HEK293T (cell line): ENCODE measurements around the gene RNF26.
A peak's percentile ranks its signal among the peaks of the same experiment; 100 is the strongest.
"Not testable (repeated sequence)": the region's sequence is repeated elsewhere in the genome, so short reads cannot be mapped to it uniquely, and the experiment has no call there.

Experiments
- CTCF ChIA-PET: fragments of 350-600 bp; formaldehyde crosslinking; extraction: SDS; loops from one replicate; lab custom pipeline; 2021; ENCODE audit warnings: antibody characterized with exemption, inconsistent platforms; lab: Yijun Ruan, JAX
- POLR2A ChIA-PET: fragments of 350-600 bp; formaldehyde crosslinking; extraction: SDS; loops from one replicate; lab custom pipeline; 2020; ENCODE audit warnings: antibody characterized with exemption, inconsistent platforms; lab: Yijun Ruan, JAX
- DNase-seq: peaks from one replicate; pipeline ENCODE4 v3.0.0; 2012; ENCODE audit warnings: mixed read lengths; ENCODE audit errors: extremely low spot score
- ARNT ChIP-seq: fragments of 450-650 bp; IDR thresholded peaks from 2 replicates; pipeline ENCODE4 v1.6.1; 2017; ENCODE audit warnings: mild to moderate bottlenecking
- BHLHE40 ChIP-seq: fragments of 450-650 bp; IDR thresholded peaks from 2 replicates; pipeline ENCODE4 v1.6.1; 2016; ENCODE audit warnings: mild to moderate bottlenecking, moderate library complexity, borderline replicate concordance
- CTBP1 ChIP-seq: fragments of 450-650 bp; IDR thresholded peaks from 2 replicates; pipeline ENCODE4 v1.6.1; 2016; ENCODE audit warnings: borderline replicate concordance
- ELF4 ChIP-seq: fragments of 450-650 bp; IDR thresholded peaks from 2 replicates; pipeline ENCODE4 v1.6.1; 2017; ENCODE audit warnings: antibody characterized with exemption
- FOXA1 ChIP-seq: fragments of 450-650 bp; IDR thresholded peaks from 2 replicates; pipeline ENCODE4 v1.6.1; 2016; ENCODE audit warnings: mild to moderate bottlenecking
- FOXK2 ChIP-seq: fragments of 450-650 bp; IDR thresholded peaks from 2 replicates; pipeline ENCODE4 v1.6.1; 2016; ENCODE audit warnings: mild to moderate bottlenecking
- FOXM1 ChIP-seq: fragments of 450-650 bp; IDR thresholded peaks from 2 replicates; pipeline ENCODE4 v1.6.1; 2017; ENCODE audit warnings: mild to moderate bottlenecking, borderline replicate concordance
- L3MBTL2 ChIP-seq: fragments of 450-650 bp; conservative IDR thresholded peaks from 2 replicates; pipeline ENCODE4 v1.6.1; 2016; ENCODE audit warnings: mild to moderate bottlenecking
- LEF1 ChIP-seq: fragments of 450-650 bp; IDR thresholded peaks from 2 replicates; pipeline ENCODE4 v1.6.1; 2017; ENCODE audit warnings: mild to moderate bottlenecking, borderline replicate concordance
- NFRKB ChIP-seq: fragments of 450-650 bp; IDR thresholded peaks from 2 replicates; pipeline ENCODE4 v1.6.1; 2016; ENCODE audit warnings: mild to moderate bottlenecking, moderate library complexity
- PKNOX1 ChIP-seq: fragments of 450-650 bp; IDR thresholded peaks from 2 replicates; pipeline ENCODE4 v1.6.1; 2016
- SP1 ChIP-seq: fragments of 450-650 bp; IDR thresholded peaks from 2 replicates; pipeline ENCODE4 v1.6.1; 2017
- SUZ12 ChIP-seq: fragments of 450-650 bp; IDR thresholded peaks from 2 replicates; pipeline ENCODE4 v1.6.1; 2016; ENCODE audit warnings: mild to moderate bottlenecking
- TARDBP ChIP-seq: fragments of 450-650 bp; IDR thresholded peaks from 2 replicates; pipeline ENCODE4 v1.6.1; 2016
- ZNF384 ChIP-seq: fragments of 450-650 bp; IDR thresholded peaks from 2 replicates; pipeline ENCODE4 v1.6.1; 2016

RNF26 gene

GRCh38 chr11:119380160-119380826 lies 46.0 kb downstream of the RNF26 start:
- no peak for TF ChIP-seq TARDBP
- TF ChIP-seq NFRKB = no peak
- TF ChIP-seq ELF4 = no peak
- TF ChIP-seq LEF1 = no peak
- no peak for TF ChIP-seq SP1
- TF ChIP-seq BHLHE40 = no peak
- TF ChIP-seq ZNF384 = no peak
- no peak for TF ChIP-seq L3MBTL2
- no peak for TF ChIP-seq SUZ12
- no peak for TF ChIP-seq ARNT
- TF ChIP-seq FOXM1 = no peak
- TF ChIP-seq FOXK2 = no peak
- CTCF ChIA-PET = interaction anchor here (0.6 to 4.2 kb wide), 11 partner anchors 9 to 633 kb away, joined by 3 to 20 read pairs (median 4); no protein-coding TSS in a partner anchor
- no peak for DNase-seq
- POLR2A ChIA-PET = interaction anchor here (1.3 to 1.4 kb wide), 2 partner anchors 19 to 95 kb away, joined by 4 read pairs; no protein-coding TSS in a partner anchor

- ChIA-PET POLR2A (interaction anchor here (0.9 to 1.4 kb wide), 4 partner anchors 14 to 94 kb away, joined by 3 to 4 read pairs (median 4); no protein-coding TSS in a partner anchor), CTCF (interaction anchor here (0.6 to 4.2 kb wide), 18 partner anchors 9 to 632 kb away, joined by 3 to 20 read pairs (median 4); no protein-coding TSS in a partner anchor)
- DNase-seq = no peak
- TF ChIP-seq L3MBTL2 = peak; percentile 31; the same call in 1 of the 2 replicates
- no peak for TF ChIP-seq TARDBP
- TF ChIP-seq PKNOX1 = no peak
- TF ChIP-seq SP1 = no peak
Measured at GRCh38 chr11:119380827-119381180, 46.5 kb downstream of the RNF26 start.

- ChIA-PET CTCF (interaction anchor here (0.6 to 4.2 kb wide), 18 partner anchors 8 to 632 kb away, joined by 3 to 20 read pairs (median 4); no protein-coding TSS in a partner anchor), POLR2A (interaction anchor here (0.9 to 1.4 kb wide), 4 partner anchors 14 to 93 kb away, joined by 3 to 4 read pairs (median 4); no protein-coding TSS in a partner anchor)
- TF ChIP-seq L3MBTL2 = peak; percentile 97
- no peak for TF ChIP-seq FOXA1
- DNase-seq = peak; percentile 96
Measured at GRCh38 chr11:119381181-119381988, 47.1 kb downstream of the RNF26 start, which contains the start of gene USP2. TSS of gene USP2 (minus strand) at chr11:119381690. CDS start at chr11:119373480, 8,210 bp downstream.

GRCh38 chr11:119382101-119382500 lies 47.8 kb downstream of the RNF26 start:
- DNase-seq = peak; percentile 8
- ChIA-PET CTCF (interaction anchor here (0.6 to 1.9 kb wide), 3 partner anchors 34 to 176 kb away, joined by 3 to 4 read pairs (median 3); partner anchors contain the start of gene CBL), POLR2A (no interaction called here)
- TF ChIP-seq TARDBP (no peak), SP1 (no peak), ZNF384 (no peak), BHLHE40 (no peak), NFRKB (no peak), SUZ12 (no peak), FOXM1 (no peak), FOXA1 (no peak), FOXK2 (no peak), CTBP1 (no peak), ARNT (no peak)

GRCh38 chr11:119382513-119382912 lies 48.2 kb downstream of the RNF26 start:
- POLR2A ChIA-PET, DNase-seq: not testable (repeated sequence)
- CTCF ChIA-PET = interaction anchor here (0.6 to 0.8 kb wide), 2 partner anchors 35 to 176 kb away, joined by 3 read pairs; partner anchors contain the start of gene CBL

- CTCF ChIA-PET = no interaction called here
- DNase-seq = peak; percentile 3
- TF ChIP-seq FOXM1 (no peak), FOXA1 (no peak), ARNT (no peak), PKNOX1 (peak; percentile 53)
- POLR2A ChIA-PET = no interaction called here
Measured at GRCh38 chr11:119384332-119384731, 50.0 kb downstream of the RNF26 start.
